ENCODE data around the gene MPZL1.
A peak's percentile ranks its signal among the peaks of the same experiment; 100 is the strongest.

Gene MPZL1

GRCh38 chr1:167752219-167752985 lies 30.6 kb downstream of the MPZL1 start:
- DNase-seq: no peak

- no peak for DNase-seq
Observed at GRCh38 chr1:167755654-167756053, 33.9 kb downstream of the MPZL1 start.

- no peak for DNase-seq
Observed at GRCh38 chr1:167756730-167757405, 35.1 kb downstream of the MPZL1 start.

GRCh38 chr1:167757433-167758309 lies 35.9 kb downstream of the MPZL1 start:
- no peak for DNase-seq

- DNase-seq: no peak
Observed at GRCh38 chr1:167761400-167761799, 39.6 kb downstream of the MPZL1 start.

- no peak for DNase-seq
Observed at GRCh38 chr1:167762061-167762746, 40.4 kb downstream of the MPZL1 start.

GRCh38 chr1:167763525-167764220 lies 41.9 kb downstream of the MPZL1 start:
- DNase-seq: no peak

- no peak for DNase-seq
Observed at GRCh38 chr1:167764458-167765330, 42.9 kb downstream of the MPZL1 start.

GRCh38 chr1:167765496-167765895 lies 43.7 kb downstream of the MPZL1 start:
- DNase-seq: no peak

- DNase-seq: no peak
Observed at GRCh38 chr1:167766538-167766937, 44.8 kb downstream of the MPZL1 start.

GRCh38 chr1:167767761-167768160 lies 46.0 kb downstream of the MPZL1 start:
- DNase-seq: no peak

GRCh38 chr1:167770127-167770526 lies 48.3 kb downstream of the MPZL1 start:
- DNase-seq: peak; percentile 26

GRCh38 chr1:167772436-167772835 lies 50.7 kb downstream of the MPZL1 start:
- DNase-seq: no peak

GRCh38 chr1:167773516-167773915 lies 51.7 kb downstream of the MPZL1 start:
- DNase-seq: no peak

- no peak for DNase-seq
Observed at GRCh38 chr1:167774710-167775109, 52.9 kb downstream of the MPZL1 start.

GRCh38 chr1:167775178-167775577 lies 53.4 kb downstream of the MPZL1 start:
- no peak for DNase-seq

- DNase-seq: no peak
Observed at GRCh38 chr1:167776151-167776550, 54.4 kb downstream of the MPZL1 start.

GRCh38 chr1:167776616-167777268 lies 55.0 kb downstream of the MPZL1 start:
- no peak for DNase-seq

- DNase-seq: no peak
Observed at GRCh38 chr1:167777269-167777650, 55.5 kb downstream of the MPZL1 start.

GRCh38 chr1:167781558-167781957 lies 59.8 kb downstream of the MPZL1 start:
- no peak for DNase-seq

GRCh38 chr1:167782946-167783345 lies 61.2 kb downstream of the MPZL1 start:
- DNase-seq: no peak

All from NCI-H1105 (cell line).